HepG2 (cell line): ENCODE measurements around the gene MEF2B. TPM values are rescaled to one million over a fixed set of nuclear protein-coding genes. Genes with fewer than 3 reads are reported as not detected.

Source experiments
- ATAC-seq: fragments of 200-7000 bp; cut with Tn5 transposase; 3 replicates; pipeline ENCODE4 v1.9.1; 2020; ENCODE audit warnings: mild to moderate bottlenecking, moderate library complexity
- BruUV-seq: library from RNA; stranded (reverse); fragments of 400-500 nt; replicated peaks from 2 replicates; lab custom pipeline; 2021; lab: Mats Ljungman, UMichigan
- CTCF ChIA-PET: fragments of 300-600 bp; formaldehyde crosslinking; extraction: SDS; loops from one replicate; lab custom pipeline; 2021; ENCODE audit warnings: low total read pairs, inconsistent platforms, low intra/inter-chr PET ratio; lab: Yijun Ruan, JAX
- POLR2A ChIA-PET: fragments of 350-600 bp; sonication (Branson Sonifier 250); formaldehyde crosslinking; loops from one replicate; lab custom pipeline; 2020; ENCODE audit warnings: antibody characterized with exemption, inconsistent platforms; lab: Yijun Ruan, JAX
- DNase-seq: peaks from one replicate; pipeline ENCODE4 v3.0.0-alpha.2; 2015; ENCODE audit warnings: low spot score
- FAIRE-seq: peaks from 3 replicates; lab custom pipeline; 2011; peaks lifted over from hg19 to GRCh38; lab: Jason Lieb, UNC
- H2AFZ ChIP-seq: one replicate; pipeline ENCODE4 v1.6.1; 2011; ENCODE audit warnings: low read length, inconsistent platforms
- H3K27ac ChIP-seq: fragments of 300-600 bp; 3 replicates; pipeline ENCODE4 v1.8.0; 2011; ENCODE audit warnings: mixed run types, mild to moderate bottlenecking, mixed read lengths, low read length, inconsistent platforms; ENCODE audit not compliant: insufficient read depth; ENCODE audit errors: extremely low read length
- H3K27me3 ChIP-seq, 2 experiments: fragments of 200-600 bp in 1 of 2; 2 replicates in 1 of 2; 3 replicates in 1 of 2; pipeline versions ENCODE4 v1.6.0 to v1.8.0; 2011; ENCODE audit warnings: low read length in 2 of 2, mild to moderate bottlenecking in 2 of 2, moderate library complexity in 2 of 2, inconsistent platforms in 1 of 2; ENCODE audit not compliant: insufficient read depth in 2 of 2, control insufficient read depth in 1 of 2
- H3K36me3 ChIP-seq, 2 experiments: fragments of 200-600 bp in 1 of 2; replicated peaks in 1 of 2; 2 replicates in 1 of 2; 3 replicates in 1 of 2; pipeline versions ENCODE4 v1.5.1 to v1.8.0; 2011; ENCODE audit warnings: low read length in 2 of 2, inconsistent platforms in 1 of 2; ENCODE audit not compliant: insufficient read depth in 2 of 2, control insufficient read depth in 1 of 2
- H3K4me1 ChIP-seq: 2 replicates; pipeline ENCODE4 v1.5.1; 2012; ENCODE audit warnings: low read length, inconsistent platforms; ENCODE audit not compliant: insufficient read depth
- H3K4me2 ChIP-seq: 2 replicates; pipeline ENCODE4 v1.6.0; 2011; ENCODE audit warnings: low read depth, low read length, inconsistent platforms
- H3K4me3 ChIP-seq, 3 experiments: fragments of 200-600 bp in 1 of 3; sonication (generic), shearing (Covaris generic) in 1 of 3; replicated peaks in 1 of 3; 2 replicates each; pipeline ENCODE4 v1.5.1; 2011 to 2016; ENCODE audit warnings: low read length in 3 of 3, inconsistent platforms in 2 of 3, low read depth in 2 of 3, mild to moderate bottlenecking in 2 of 3, control low read depth in 1 of 3, mixed read lengths in 1 of 3; ENCODE audit not compliant: insufficient read depth in 1 of 3
- H3K79me2 ChIP-seq: one replicate; pipeline ENCODE4 v1.6.1; 2011; ENCODE audit warnings: low read length, inconsistent platforms; ENCODE audit not compliant: insufficient read depth
- H3K9ac ChIP-seq: 2 replicates; pipeline ENCODE4 v1.6.0; 2011; ENCODE audit warnings: mild to moderate bottlenecking, low read depth, low read length, inconsistent platforms; ENCODE audit not compliant: insufficient read depth
- H3K9me3 ChIP-seq: 2 replicates; pipeline ENCODE4 v1.5.1; 2012; ENCODE audit warnings: mild to moderate bottlenecking, low read length
- H4K20me1 ChIP-seq: 2 replicates; pipeline ENCODE4 v1.6.0; 2011; ENCODE audit warnings: inconsistent platforms, mild to moderate bottlenecking, low read length, moderate library complexity; ENCODE audit not compliant: insufficient read depth
- CEBPB ChIP-seq: IDR thresholded peaks from 2 replicates; pipeline ENCODE4 v1.6.1; 2011; ENCODE audit warnings: low read depth, low read length, improper control_type of control experiment, borderline replicate concordance
- CENPT ChIP-seq: sonication (generic); formaldehyde crosslinking; IDR thresholded peaks from 2 replicates; pipeline ENCODE4 v1.8.0; 2022; ENCODE audit warnings: low read depth, mild to moderate bottlenecking, moderate library complexity, missing genetic modification reagents
- KDM5A ChIP-seq: fragments of 200-600 bp; sonication (generic); IDR thresholded peaks from 2 replicates; pipeline ENCODE4 v1.7.0; 2018; ENCODE audit warnings: antibody characterized with exemption, mild to moderate bottlenecking, low read length, borderline replicate concordance
- LBX2 ChIP-seq: sonication (generic); formaldehyde crosslinking; IDR thresholded peaks from 2 replicates; pipeline ENCODE4 v1.5.0; 2020; ENCODE audit warnings: missing genetic modification reagents, mild to moderate bottlenecking, borderline replicate concordance
- RNF219 ChIP-seq: sonication (generic); formaldehyde crosslinking; IDR thresholded peaks from 2 replicates; pipeline ENCODE4 v1.5.0; 2020; ENCODE audit warnings: mild to moderate bottlenecking, missing genetic modification reagents
- ZMYM2 ChIP-seq: sonication (generic); formaldehyde crosslinking; IDR thresholded peaks from 2 replicates; pipeline ENCODE4 v1.8.0; 2022; ENCODE audit warnings: mild to moderate bottlenecking, missing genetic modification reagents
- WGBS: methylation state at CpG from one replicate; pipeline ENCODE4 v1.1.6; 2017; ENCODE audit warnings: low lambda C conversion rate; 5-methylcytosine and 5-hydroxymethylcytosine counted together
- in situ Hi-C: cut with HindIII; loops from 2 replicates; pipeline ENCODE4 v1.10.0; 2017; ENCODE audit warnings: low pct_unique_long_range_greater_than_20kb; ENCODE audit not compliant: extremely low pct_ligation_motif_present
- intact Hi-C: fragments of 100-400 bp; cut with micrococcal nuclease; formaldehyde crosslinking; loops from one replicate; pipeline ENCODE4 v1.10.0; 2022; ENCODE audit not compliant: unreplicated experiment
- polyA plus RNA-seq, 8 experiments: library from polyadenylated mRNA; depleted of rRNA in 3 of 8; stranded (reverse) in 7 of 8; unstranded in 1 of 8; fragments of >200 nt; fragmentation: Illumina TruSeq in 4 of 8; extraction: Trizol in 4 of 8; gene quantifications; 2 replicates each; pipeline versions ENCODE4 v1.2.1 to v1.2.3, GENCODE V29; 2011 to 2016; ENCODE audit warnings: low read depth in 4 of 8, missing spikeins in 1 of 8, mixed read lengths in 1 of 8; ENCODE audit not compliant: insufficient read depth in 1 of 8
- total RNA-seq, 5 experiments: library from RNA; depleted of rRNA; stranded (reverse); fragments of >200 nt; fragmentation: Illumina TruSeq; extraction: Trizol; gene quantifications; 2 replicates each; pipeline ENCODE4 v1.2.3, GENCODE V29; 2016; ENCODE audit warnings: low read depth in 1 of 5

Gene MEF2B
- total and polyA plus RNA-seq, 2 of the 13 experiments (the other 11 are each of a cell fraction or from before 2014, with no cell fraction given) = 1.2 to 1.7 TPM

- DNase-seq (no peak), FAIRE-seq (no peak), ATAC-seq (no peak)
- Histone ChIP-seq H3K27ac (no peak overlapping the region), H3K79me2 (no peaks in the 10 kb centered on the region), H3K4me2 (no peak overlapping the region), H3K36me3 (peaks cover 2 to 11% of the 10 kb centered on the region in 2 experiments; a peak in 3 of 5 replicates), H3K27me3 (no peaks in the 10 kb centered on the region), H3K4me3 (no peak overlapping the region), H4K20me1 (no peaks in the 10 kb centered on the region), H3K9me3 (no peaks in the 10 kb centered on the region), H3K4me1 (no peaks in the 10 kb centered on the region), H3K9ac (no peak overlapping the region), H2AFZ (no peak overlapping the region)
- intact Hi-C loops (loop anchor here (1.0 kb wide), 1 partner anchor 28 kb away; no protein-coding TSS in a partner anchor), in situ Hi-C loops (no loop called here)
- CTCF ChIA-PET = interaction anchor here (5.0 kb wide), 1 partner anchor 28 kb away, joined by 88 read pairs; no protein-coding TSS in a partner anchor
- no TSS peak for BruUV-seq
- POLR2A ChIA-PET = no interaction called here
- no peak for TF ChIP-seq CEBPB
- TF ChIP-seq RNF219 (CRISPR knock-in tag) = no peak
- no peak for TF ChIP-seq LBX2 (CRISPR knock-in tag)
- TF ChIP-seq CENPT (CRISPR knock-in tag) = no peak
- TF ChIP-seq KDM5A = no peak
- TF ChIP-seq ZMYM2 (CRISPR knock-in tag) = no peak
- 100% methylated on average over 4 of the region's 7 CpGs for WGBS
Measured at GRCh38 chr19:19146865-19147264, 23.2 kb downstream of the MEF2B start.
